Measurements from ENCODE around the gene P2RX3.

P2RX3 gene

GRCh38 chr11:57310091-57310490 lies 28.1 kb upstream of the P2RX3 start:
- DNase-seq (ENCODE audit: low read depth), result no peak

- no peak for DNase-seq (ENCODE audit: low read depth)
These were observed 27.5 kb upstream of the P2RX3 start for GRCh38 chr11:57310630-57311086.

DNA sequence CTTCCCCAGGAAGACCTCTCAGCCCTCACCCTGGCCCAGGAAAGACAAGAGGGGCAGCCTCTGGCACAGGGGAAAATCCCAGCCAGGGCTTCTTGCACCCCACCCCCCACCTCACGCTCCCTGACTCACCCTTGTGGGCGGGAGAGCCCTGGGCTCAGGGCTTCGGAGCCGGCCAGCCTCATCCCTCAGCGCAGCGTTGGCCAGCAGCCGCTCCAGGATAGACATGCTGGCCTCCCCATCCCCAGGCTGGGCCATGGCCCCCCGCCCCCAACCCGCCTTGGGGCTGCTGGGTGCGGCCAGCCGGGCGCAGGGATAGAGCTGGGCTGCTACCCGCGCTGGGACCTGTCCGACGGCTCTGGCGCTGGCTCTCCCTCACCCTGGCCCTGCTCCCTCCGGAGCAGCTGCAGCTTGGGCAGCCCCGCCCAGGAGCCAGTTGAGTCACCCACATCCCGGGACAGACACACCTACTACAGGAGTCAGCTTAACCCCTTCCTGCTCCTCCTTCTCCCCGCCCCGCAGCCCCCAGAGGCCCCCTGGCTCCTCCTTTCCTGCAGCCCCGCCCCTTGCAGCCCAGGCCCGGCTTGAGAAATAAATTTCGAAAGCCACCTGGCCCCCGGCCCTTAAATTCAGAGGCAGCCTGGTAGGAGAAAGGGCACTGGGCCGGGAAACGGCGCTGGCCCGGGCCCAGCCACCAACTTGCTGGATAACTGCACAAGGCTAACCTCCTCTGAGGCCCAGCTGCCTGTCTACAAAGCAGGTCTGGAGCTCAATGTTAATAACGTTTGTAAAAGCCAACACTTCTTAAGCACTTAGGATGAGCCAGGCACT lies 26.8 kb upstream of the P2RX3 start:
- peak; percentile 35 for DNase-seq (ENCODE audit: low read depth)

- DNase-seq (ENCODE audit: low read depth), result no peak
These were observed 25.6 kb upstream of the P2RX3 start for GRCh38 chr11:57312511-57313021.

GRCh38 chr11:57313071-57313787 lies 24.9 kb upstream of the P2RX3 start:
- DNase-seq (ENCODE audit: low read depth), result no peak

- DNase-seq (ENCODE audit: low read depth), result no peak
These were observed 24.4 kb upstream of the P2RX3 start for GRCh38 chr11:57313788-57314135.

DNA sequence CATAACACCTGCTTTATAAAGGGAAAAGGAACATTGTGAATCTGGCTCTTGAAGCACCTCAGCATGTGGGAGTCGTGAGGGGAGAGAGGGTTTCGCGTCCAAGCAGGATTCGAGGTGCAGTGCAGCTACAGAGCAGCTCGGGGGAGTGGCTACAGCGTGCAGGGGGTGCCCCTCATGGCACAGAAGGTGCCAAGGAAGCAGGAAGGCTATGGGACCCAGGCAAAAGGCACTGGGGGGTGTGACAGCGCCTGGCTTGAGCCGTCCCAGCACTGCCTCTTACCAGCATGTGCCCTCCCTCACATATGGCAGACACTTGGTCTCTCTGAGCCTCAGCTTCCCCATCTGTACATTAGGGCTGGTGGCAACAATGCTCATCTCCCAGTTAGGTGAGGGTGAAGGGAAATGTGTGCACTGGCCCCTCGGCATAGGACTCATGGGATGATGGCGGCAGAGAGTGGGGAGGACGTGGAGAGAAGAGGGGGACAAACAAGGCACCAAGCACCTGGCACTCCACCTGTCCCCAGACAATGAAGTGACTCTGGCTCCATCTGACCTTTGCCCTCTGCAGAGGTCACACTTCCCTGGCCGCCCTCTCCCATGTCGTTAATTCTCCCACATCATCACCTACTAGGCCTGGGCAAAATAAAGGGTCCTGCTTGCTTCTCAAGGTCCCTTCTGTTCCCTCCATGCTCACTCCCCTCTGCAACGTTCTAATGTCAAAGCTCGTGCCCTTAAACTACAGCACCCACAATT lies 23.8 kb upstream of the P2RX3 start:
- no peak for DNase-seq (ENCODE audit: low read depth)

- no peak for DNase-seq (ENCODE audit: low read depth)
These were observed 22.7 kb upstream of the P2RX3 start for GRCh38 chr11:57315491-57315890.

GRCh38 chr11:57316017-57316416 lies 22.1 kb upstream of the P2RX3 start:
- DNase-seq (ENCODE audit: low read depth), result no peak

DNA sequence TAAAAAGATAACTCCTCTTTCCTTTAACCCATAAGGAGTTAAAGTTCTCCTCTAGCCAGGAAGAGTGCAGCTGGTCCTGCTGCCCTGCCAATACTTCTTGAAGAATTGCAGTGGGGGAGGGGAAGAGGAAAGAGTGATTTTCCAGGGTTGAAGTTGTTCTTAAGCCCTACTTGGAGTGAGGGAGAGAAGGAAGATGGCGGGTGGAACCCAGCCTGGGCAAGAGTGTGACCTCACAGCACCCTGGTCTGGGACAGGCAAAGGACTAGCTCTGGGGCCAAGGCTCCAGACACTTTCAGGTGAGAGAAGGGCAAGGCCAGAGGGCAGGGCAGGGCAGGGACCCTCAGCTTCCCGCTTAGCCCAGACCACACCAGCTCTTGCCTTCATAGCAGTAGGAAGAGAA lies 20.0 kb upstream of the P2RX3 start:
- DNase-seq (ENCODE audit: low read depth), result no peak

GRCh38 chr11:57320067-57320718 lies 18.0 kb upstream of the P2RX3 start:
- no peak for DNase-seq (ENCODE audit: low read depth)

DNA sequence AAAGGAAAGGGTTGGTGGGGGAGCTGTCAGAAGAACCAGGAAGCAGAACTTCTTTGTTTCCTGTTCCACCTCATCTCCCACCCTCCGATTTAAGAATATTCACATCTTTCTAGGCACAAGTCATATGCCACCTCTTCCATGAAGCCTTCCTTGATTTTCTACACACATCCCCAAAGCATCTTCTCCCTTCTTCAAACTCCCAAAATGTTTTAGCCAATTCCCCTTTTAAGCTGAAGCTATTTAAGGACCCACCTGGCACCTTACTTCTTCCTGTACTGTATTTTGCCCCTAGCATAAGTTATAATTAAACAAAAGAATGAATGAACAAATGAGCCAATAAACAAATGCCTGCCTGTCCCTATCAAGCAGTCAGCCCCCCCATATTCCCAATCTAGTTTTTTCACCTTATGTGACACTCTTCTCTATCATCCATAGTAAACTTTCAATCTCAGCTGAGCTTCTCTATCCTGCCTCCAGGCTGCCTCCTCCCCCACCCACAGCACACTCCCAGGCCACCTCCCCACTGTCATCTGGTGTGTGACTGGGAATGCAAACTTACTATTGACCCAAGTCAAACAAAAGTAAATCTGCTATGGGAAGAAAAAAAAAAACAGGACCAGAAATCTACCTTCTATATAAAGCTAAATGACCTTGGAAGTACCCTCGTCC lies 17.3 kb upstream of the P2RX3 start:
- no peak for DNase-seq (ENCODE audit: low read depth)

- no peak for DNase-seq (ENCODE audit: low read depth)
These were observed 16.5 kb upstream of the P2RX3 start for GRCh38 chr11:57321388-57322255.

- DNase-seq (ENCODE audit: low read depth), result no peak
These were observed 15.6 kb upstream of the P2RX3 start for GRCh38 chr11:57322256-57323166.

- no peak for DNase-seq (ENCODE audit: low read depth)
These were observed 14.8 kb upstream of the P2RX3 start for GRCh38 chr11:57323167-57323854.

DNA sequence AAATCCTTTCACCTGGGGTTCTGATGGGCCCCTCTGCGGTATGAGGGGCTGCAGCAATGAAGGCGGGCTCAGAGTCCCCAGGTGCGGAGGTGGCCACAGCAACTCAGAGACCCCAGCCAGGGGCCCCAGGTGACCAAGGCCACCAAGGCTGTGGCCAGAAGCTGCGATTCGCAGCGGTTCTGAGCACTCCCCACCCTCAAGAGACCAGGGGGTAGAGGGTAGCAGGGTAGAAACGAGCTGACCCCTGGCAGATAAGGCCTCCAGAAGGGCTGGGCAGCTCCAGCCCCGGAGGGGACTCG lies 14.3 kb upstream of the P2RX3 start:
- no peak for DNase-seq (ENCODE audit: low read depth)

DNA sequence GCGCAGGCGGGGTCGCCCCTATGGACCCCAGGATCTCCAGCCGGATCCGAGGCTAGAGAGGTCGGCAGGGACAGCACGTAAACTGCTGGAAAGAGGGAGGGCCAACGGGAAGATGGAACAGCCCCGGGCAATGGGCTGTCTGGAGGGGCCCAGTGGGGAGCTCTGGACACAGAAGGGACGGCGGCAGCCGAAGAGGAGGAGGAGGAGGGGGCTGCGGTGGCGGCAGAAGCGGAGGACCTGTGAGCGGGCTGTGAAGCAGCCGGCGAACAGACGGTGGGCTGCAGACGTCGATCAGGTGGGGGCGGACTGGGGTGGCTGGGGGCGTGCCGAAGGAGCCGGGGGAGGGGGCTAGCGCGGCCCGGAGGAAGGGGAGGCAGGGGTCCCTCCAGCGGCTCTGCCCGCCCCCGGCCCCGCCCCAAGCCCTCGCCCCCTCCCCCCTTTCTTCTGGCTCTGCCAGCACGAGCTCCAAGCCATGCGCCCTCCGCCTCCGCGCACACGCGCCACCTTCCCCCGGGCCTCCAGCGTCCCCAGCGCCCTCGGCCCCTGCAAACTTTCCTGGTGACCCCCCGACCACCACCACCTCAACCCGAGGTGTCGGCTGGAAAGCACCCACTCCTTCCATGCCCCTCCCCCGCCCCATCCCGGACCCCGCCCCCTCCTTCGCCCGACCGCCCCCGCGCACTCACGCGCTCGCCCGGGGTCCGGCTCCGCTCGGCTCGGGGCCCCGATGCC lies 13.8 kb upstream of the P2RX3 start:
- no peak for DNase-seq (ENCODE audit: low read depth)
